NCI-H1436 treated with DMSO at 0.1 percent for 48 hours (cell line): Measurements from ENCODE around the gene RBM38.

Source experiments
- DNase-seq: peaks from one replicate; lab custom pipeline; 2025; lab: John Stamatoyannopoulos, UW

Gene RBM38

GRCh38 chr20:57404006-57404405 lies 12.8 kb downstream of the RBM38 start:
- no peak for DNase-seq

GRCh38 chr20:57404419-57405072 lies 13.3 kb downstream of the RBM38 start:
- DNase-seq, result no peak

DNA sequence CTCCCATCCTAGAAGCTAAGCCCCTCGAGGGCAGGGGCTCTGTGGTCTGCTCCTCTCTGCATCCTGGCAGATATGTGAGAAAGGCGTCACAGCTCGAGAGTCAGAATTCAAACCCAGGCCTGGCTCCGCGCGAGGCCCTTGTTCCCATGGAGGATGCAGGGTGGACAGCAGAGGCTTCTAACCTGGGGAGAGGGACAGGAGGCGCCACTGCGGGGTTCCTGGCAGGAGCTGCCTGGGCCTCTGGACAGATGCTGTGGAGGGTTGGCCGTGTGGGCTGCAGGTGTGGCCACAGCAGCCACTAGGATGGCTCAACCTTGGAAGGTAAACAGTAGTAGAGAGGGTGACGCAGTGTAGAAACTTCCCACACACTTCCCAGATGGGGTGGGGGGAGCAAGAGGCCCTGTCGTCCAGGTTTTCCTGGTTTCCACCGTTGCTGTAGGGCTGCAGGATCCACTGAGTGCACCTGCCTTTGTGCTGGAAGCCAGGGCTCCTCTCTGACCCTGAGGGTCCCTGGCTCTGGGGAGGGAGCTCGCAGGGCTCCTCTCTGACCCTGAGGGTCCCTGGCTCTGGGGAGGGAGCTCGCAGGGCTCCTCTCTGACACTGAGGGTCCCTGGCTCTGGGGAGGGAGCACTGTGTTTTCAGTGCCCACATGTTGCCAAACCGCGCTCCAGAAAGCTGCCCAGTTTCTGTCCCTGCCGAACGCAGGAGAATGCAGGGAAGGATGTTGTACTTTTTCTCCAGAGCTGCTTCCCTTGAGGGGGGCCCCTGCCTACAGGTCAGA lies 14.2 kb downstream of the RBM38 start:
- no peak for DNase-seq

DNA sequence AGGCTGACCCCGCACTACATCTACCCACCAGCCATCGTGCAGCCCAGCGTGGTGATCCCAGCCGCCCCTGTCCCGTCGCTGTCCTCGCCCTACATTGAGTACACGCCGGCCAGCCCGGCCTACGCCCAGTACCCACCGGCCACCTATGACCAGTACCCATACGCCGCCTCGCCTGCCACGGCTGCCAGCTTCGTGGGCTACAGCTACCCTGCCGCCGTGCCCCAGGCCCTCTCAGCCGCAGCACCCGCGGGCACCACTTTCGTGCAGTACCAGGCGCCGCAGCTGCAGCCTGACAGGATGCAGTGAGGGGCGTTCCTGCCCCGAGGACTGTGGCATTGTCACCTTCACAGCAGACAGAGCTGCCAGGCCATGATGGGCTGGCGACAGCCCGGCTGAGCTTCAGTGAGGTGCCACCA lies 16.4 kb downstream of the RBM38 start:
- DNase-seq, result no peak

DNA sequence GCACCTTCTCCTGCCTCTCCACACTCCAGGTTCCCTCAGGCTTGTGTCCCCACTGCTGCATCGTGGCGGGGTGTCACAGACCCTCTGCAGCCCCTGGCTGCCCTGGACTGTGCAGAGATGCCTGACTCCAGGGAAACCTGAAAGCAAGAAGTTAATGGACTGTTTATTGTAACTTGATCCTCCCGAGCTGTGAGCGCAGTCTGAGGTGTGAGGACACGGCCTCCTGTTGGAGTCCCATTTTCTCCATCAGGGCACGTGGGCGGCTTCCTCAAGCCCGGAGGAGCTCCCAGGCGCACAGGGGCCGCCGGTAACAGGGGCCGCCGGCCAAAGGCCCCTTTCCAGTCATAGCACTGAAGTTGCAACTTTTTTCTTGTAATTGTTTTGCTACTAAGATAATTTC lies 16.9 kb downstream of the RBM38 start:
- DNase-seq, result no peak

DNA sequence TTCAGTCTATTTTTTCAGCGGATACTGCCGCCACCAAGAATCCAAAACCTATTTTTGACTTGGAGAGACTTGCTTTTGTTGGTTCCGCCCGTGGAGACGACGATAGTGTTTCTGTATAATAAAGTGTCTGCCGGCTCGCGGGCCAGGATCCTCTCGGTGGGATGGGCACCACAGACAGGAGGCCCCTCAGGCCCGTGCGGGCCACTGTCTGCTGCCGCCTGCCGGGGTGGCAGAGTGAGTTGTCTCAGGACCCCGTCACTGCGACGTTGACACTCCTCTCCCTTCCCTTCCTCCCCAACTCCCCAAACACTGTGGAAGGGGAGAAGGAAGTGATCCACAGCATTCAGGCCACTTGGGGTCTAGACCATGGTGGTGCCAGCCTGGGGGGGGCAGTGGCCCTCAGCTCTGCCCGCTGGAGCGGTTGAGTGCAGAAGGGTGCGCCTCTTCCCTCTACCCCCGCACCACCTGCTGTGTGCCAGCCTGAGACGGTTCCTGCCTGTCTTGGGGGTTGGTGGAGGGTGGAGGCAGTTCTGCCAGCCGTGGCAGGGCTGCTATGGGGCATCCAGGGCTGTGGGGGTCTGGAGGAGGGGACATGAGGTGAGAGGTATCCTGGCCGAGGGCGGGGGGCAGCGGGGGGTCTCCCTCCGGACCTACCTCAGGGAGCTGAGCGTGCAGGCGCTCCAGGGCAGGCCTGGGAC lies 17.5 kb downstream of the RBM38 start:
- DNase-seq, result no peak

GRCh38 chr20:57409316-57409671 lies 18.1 kb downstream of the RBM38 start:
- no peak for DNase-seq

- no peak for DNase-seq
Observed at GRCh38 chr20:57409672-57410397, 18.6 kb downstream of the RBM38 start.

- DNase-seq, result no peak
Observed at GRCh38 chr20:57410398-57410920, 19.3 kb downstream of the RBM38 start.

DNA sequence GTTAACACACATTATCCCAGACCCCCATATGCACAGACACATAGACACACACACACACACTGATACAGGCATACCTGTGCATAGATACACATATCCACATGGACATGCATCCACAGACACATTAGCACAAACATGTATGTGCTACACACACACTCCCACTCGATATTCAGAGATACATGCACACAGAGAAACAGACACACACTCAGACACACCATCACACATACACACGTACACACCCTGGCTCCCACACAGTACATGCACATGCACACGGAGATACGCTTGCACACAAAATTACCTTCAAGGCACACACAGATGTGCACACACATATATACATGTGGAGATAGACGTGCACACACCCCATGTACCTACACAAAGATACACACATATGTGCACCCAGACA lies 19.7 kb downstream of the RBM38 start:
- no peak for DNase-seq

DNA sequence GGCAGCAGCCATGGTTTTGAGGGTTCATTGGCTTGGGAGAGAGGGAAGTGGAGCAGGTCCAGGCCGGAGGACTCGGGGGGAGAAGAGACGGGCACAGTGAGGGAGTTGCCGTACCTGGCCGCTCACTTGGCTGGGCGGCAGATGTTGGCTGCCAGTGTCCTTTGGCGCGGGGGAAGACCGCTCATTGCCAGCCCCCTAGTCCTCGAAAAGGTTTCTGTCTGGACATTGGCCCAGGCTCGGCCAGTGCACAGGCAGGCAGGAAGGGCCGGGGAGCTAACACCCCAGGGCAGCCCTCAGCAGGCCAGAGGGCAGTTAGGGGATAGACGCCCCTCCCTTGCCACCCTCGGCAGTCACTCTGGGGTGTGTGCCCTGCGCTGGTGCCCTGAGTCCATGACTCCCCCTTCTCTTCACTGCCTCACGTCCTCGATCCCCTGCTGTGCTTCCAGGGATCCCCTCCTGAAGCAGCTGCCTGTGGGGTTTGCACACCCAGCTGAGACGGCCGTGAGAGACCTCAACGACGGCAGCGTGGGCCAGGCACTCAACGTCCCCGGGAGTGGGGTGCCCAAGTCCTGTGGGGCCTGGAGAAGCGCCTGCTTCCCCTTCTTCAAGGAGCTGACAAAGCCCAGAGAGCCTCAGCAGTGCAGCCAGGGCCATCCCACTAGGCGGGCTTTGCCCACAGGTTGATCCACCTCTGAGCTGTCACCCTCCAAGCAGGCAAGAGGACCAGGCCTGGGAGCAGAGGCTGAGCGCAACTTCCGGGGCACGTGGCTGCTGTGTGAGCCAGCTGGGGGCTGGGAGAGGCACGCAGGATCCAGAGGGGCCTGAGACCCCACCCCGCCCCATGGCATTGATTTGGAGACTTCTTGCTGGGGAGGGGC lies 20.4 kb downstream of the RBM38 start:
- DNase-seq, result no peak

DNA sequence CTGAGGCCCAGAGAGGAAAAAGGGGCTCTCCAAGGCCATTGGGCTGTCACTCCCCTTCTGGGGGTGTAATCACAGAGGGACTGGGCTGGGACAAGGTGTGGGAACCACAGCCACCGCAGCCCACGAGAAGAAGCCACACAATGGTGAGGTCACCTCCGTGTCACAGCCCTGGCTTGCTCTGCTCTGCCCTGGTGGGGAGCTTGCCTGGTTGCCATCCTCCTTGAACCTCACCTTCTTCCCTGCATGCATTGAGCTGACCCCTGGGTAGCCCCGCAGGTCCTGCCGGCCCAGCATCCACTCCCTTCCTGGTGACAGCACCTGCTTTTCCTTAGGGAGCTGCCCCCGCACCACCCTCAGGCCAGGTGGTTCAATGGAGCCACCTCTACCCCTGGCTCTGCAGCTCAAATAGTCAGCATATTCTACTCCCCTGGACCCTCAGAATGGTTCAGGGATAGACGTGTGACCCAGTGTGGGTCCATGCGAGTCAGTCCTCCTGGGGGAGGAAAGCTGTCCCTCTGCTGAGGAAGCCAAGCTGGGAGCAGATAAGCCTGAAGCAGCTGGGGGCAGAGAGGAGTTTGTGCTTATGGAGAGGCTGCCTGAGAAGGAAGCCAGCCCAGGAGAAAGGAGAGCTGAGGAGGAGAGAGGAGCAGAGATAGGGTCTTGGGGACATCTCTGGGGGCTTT lies 21.3 kb downstream of the RBM38 start:
- no peak for DNase-seq

DNA sequence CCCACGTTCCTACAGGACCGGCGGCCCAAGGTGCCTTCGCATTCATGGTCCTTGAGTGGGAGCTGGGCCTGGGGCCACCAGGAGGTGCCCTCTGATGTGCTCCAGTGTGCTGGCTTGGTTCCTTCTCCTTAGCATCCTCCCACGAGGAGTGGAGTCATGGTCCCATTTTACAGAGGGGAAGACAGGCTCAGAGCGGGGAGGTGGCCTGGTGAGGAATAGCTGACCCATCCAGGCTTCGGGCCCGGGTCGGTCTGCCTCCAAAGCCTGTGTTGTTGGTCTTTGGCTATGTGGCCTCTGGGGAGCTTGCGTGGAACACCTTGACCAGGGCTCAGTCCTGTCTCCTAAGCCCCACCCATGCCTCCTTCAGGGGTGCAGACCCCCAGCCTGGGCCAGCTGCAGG lies 22.8 kb downstream of the RBM38 start:
- DNase-seq, result no peak

DNA sequence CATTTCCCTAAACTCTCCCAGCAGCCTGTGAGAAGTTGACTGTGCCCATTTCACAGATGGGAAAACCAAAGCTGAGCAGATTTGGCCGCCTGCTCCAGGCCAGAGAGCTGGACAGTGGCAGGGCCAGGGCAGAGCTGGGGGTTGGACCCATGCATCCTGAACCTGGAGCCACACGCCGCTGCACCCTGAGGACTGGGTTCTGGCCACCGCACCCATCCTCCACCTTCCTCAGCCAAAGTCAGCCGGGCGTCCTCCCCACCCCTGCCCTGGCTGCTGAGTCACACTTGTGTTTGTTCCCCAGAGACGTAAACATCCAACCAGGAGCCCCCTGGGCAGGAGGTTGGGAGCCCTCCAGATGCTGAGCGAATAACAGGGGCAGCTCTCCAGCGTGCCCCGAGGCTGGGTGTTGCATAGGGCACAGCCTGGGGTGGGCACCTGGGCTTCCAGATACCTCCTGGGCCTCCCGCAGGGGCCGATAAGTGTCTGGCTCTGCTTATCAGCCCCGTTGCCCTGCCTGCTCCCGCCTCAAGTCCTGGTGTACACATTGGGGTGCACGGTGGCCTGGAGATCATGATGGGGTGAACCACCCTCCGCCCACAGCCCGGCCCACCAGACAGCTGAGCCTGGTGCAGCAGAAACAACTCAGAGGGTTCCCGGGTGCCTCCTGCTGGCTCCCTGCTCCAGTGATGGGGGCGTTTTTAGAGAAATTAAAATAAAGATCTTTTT lies 23.8 kb downstream of the RBM38 start:
- DNase-seq, result no peak

DNA sequence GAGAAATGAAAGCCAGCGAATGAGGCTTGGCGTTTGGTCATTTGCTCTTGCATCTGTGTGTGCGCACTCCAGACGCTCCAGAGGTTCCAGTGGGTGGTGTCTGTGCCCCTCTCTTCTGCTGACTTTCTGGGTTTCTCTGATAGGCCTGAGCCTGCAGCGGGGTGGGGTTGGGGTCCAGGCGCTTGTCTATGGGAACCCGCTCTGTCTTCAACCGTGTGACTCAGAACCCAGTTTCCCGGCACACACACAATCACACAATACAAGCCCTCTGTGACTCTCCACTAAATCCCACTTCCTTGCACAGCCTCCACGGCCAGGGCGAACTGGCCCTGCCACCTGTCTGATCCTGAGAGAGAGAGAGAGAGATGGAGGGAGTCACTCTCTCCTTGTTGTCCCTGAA lies 24.6 kb downstream of the RBM38 start:
- no peak for DNase-seq

GRCh38 chr20:57416296-57417022 lies 25.3 kb downstream of the RBM38 start:
- no peak for DNase-seq

DNA sequence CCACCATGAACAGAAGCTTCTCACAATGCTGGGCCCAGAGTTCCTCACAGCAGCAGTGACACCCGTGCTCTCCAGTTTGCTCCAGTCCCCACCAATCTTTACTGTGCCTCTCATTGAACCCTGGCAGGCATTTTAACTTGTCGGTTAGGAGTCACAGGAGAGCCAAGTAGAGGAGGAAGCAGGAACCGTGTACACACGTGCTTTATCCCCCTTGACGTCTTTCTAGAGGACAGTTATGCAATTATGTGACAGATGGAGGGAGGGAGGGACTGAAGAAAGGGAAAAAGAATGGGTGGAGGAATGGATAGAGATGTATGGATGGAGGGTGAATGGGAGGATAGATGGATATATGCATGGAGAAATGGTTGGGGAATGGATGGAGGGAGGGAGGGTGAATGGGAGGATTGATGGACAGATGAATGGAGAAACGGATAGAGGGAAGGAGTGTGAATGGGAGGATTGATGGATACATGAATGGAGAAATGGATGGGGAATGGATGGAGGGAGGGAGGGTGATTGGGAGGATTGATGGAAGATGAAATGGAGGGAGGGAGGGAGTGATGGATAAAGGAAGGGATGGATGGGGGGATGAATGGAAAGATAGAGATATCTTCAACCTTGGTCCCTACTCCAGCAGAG lies 26.0 kb downstream of the RBM38 start:
- DNase-seq, result no peak

DNA sequence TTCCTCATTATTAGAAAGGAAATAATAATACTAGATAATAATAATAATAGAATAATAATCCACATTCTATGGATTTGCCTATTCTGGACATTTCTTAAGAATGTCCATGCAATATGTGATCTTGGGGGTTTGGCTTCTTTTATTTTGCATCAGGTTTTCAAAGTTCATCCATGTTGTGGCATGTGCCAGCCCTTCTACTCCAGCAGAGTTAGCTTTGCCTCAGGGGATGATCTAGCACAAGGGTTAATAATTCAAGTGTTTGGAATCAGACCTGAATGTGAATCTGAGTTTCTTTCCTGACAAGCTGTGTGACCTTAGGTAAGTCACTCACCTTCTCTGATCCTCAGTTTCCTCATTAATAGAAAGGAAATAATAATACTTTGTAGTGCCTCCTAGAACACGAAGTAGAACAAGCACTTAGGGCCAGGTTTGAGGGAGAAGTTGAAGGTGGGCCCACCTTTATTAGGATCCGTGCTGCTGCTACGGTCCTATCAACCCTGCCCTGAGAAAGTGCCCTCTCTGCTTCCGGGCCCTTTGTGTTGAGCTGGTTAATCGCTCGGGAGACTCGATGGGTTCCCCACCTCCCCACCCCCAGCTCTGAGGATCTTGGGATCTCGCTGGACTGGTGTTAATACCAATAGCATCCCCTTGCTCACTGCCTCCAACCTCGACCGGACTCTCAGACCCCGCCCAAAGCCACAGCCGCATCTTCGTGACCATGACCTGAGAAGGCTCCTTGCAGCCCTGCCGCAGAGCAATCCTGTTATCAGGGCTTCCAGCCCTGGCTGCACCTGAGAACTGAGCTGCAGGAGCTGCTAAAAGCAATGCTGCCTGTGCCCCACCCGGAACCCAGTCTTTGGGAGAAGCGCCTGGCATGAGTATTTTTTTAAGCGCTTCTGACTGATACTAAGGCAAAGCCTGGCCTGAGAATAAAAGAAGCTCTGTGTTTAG lies 26.9 kb downstream of the RBM38 start:
- DNase-seq, result no peak
